IMR-90 (cell line): Measurements from ENCODE around the gene BCL2L13.

Source experiments
- CEBPB ChIP-seq: IDR thresholded peaks from 2 replicates; pipeline ENCODE4 v1.6.1; 2012; ENCODE audit warnings: low read depth, low read length, improper control_type of control experiment
- CTCF ChIP-seq: conservative IDR thresholded peaks from 2 replicates; pipeline ENCODE4 v1.5.1; 2012; ENCODE audit warnings: mild to moderate bottlenecking, low read depth, low read length, improper control_type of control experiment
- FOS ChIP-seq: fragments of 150-350 bp; IDR thresholded peaks from 2 replicates; pipeline ENCODE4 v1.6.1; 2016; ENCODE audit warnings: low read depth, low read length
- NFE2L2 ChIP-seq: fragments of 150-350 bp; IDR thresholded peaks from 2 replicates; pipeline ENCODE4 v1.6.1; 2016; ENCODE audit warnings: low read depth, mild to moderate bottlenecking, low read length
- USF2 ChIP-seq: fragments of 150-350 bp; IDR thresholded peaks from 2 replicates; pipeline ENCODE4 v1.6.1; 2017; ENCODE audit warnings: mild to moderate bottlenecking, antibody characterized with exemption, low read length, low read depth

- no peak for TF ChIP-seq FOS
- no peak for TF ChIP-seq CTCF
- no peak for TF ChIP-seq CEBPB
- no peak for TF ChIP-seq NFE2L2
- TF ChIP-seq USF2, result no peak
These were observed 136.5 kb downstream of the BCL2L13 start for GRCh38 chr22:17774926-17775685.
